ENCODE measurements around the gene TMEM175.

- no peak for TF ChIP-seq EZH2 (IDR thresholded peaks at IDR 0.05; ENCODE audit: borderline replicate concordance, insufficient read depth, low read depth, low read length, poor library complexity, severe bottlenecking)
- TF ChIP-seq, protein P1, sequence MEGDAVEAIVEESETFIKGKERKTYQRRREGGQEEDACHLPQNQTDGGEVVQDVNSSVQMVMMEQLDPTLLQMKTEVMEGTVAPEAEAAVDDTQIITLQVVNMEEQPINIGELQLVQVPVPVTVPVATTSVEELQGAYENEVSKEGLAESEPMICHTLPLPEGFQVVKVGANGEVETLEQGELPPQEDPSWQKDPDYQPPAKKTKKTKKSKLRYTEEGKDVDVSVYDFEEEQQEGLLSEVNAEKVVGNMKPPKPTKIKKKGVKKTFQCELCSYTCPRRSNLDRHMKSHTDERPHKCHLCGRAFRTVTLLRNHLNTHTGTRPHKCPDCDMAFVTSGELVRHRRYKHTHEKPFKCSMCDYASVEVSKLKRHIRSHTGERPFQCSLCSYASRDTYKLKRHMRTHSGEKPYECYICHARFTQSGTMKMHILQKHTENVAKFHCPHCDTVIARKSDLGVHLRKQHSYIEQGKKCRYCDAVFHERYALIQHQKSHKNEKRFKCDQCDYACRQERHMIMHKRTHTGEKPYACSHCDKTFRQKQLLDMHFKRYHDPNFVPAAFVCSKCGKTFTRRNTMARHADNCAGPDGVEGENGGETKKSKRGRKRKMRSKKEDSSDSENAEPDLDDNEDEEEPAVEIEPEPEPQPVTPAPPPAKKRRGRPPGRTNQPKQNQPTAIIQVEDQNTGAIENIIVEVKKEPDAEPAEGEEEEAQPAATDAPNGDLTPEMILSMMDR (IDR thresholded peaks at IDR 0.05): peak; percentile 16
Observed at GRCh38 chr4:926538-926937, 5.7 kb upstream of the TMEM175 start.
